Peyer's patch (tissue), 4 donors: ENCODE results near the gene NBEAL2.

Experiments
- CTCF ChIP-seq, 6 experiments: fragments of 450-650 bp in 4 of 6; fragments of 200-600 bp in 2 of 6; sonication (generic) in 1 of 6; IDR thresholded peaks; one replicate each; pipeline ENCODE4 v1.5.1; 2017 to 2019; ENCODE audit warnings: antibody characterized with exemption in 6 of 6, mild to moderate bottlenecking in 3 of 6, moderate library complexity in 1 of 6
- POLR2A ChIP-seq, 2 donors: fragments of 450-650 bp; IDR thresholded peaks; one replicate each; pipeline ENCODE4 v1.5.1; 2017; ENCODE audit warnings: antibody characterized with exemption in 2 of 2, mild to moderate bottlenecking in 2 of 2, moderate library complexity in 2 of 2

- TF ChIP-seq CTCF (IDR thresholded peaks at IDR 0.05) (no peak), POLR2A (IDR thresholded peaks at IDR 0.05) (no peak)
These were observed 30.0 kb downstream of the NBEAL2 start for GRCh38 chr3:47009225-47010110.
